Osteocyte (in vitro differentiated cells): Measurements from ENCODE around the gene ENOSF1. TPM values are rescaled to one million over a fixed set of nuclear protein-coding genes. Genes with fewer than 3 reads are reported as not detected.

ENCODE experiments used
- DNase-seq: peaks from one replicate; pipeline ENCODE4 v3.0.0; 2021; ENCODE audit warnings: mixed read lengths; ENCODE audit not compliant: unreplicated experiment; ENCODE audit errors: extremely low spot score
- H3K27ac Mint-ChIP-seq: one replicate; pipeline ENCODE4 v1.8.0; 2021; ENCODE audit warnings: mild to moderate bottlenecking, mixed read lengths; ENCODE audit not compliant: unreplicated experiment
- H3K27me3 Mint-ChIP-seq: one replicate; pipeline ENCODE4 v1.8.0; 2021; ENCODE audit warnings: mixed read lengths; ENCODE audit not compliant: unreplicated experiment
- H3K36me3 Mint-ChIP-seq: one replicate; pipeline ENCODE4 v1.8.0; 2021; ENCODE audit warnings: mixed read lengths; ENCODE audit not compliant: unreplicated experiment
- H3K4me1 Mint-ChIP-seq: one replicate; pipeline ENCODE4 v1.8.0; 2021; ENCODE audit warnings: mixed read lengths; ENCODE audit not compliant: unreplicated experiment
- H3K4me3 Mint-ChIP-seq: one replicate; pipeline ENCODE4 v1.8.0; 2021; ENCODE audit warnings: mild to moderate bottlenecking, moderate library complexity, mixed read lengths; ENCODE audit not compliant: unreplicated experiment
- H3K9me3 Mint-ChIP-seq: one replicate; pipeline ENCODE4 v1.8.0; 2021; ENCODE audit warnings: mixed read lengths; ENCODE audit not compliant: unreplicated experiment
- CTCF ChIP-seq: fragments of 200-600 bp; sonication (generic); IDR thresholded peaks from 2 replicates; pipeline ENCODE4 v1.5.0; 2021; ENCODE audit warnings: antibody characterized with exemption, mild to moderate bottlenecking, moderate library complexity
- total RNA-seq: library from RNA; stranded (reverse); gene quantifications from 2 replicates; pipeline ENCODE4 v1.2.1, GENCODE V29; 2021

The ENOSF1 gene
- total RNA-seq, 1 donor from 2014 or later, result 22.3 TPM

GRCh38 chr18:623761-624620 is 88.4 kb downstream of the ENOSF1 start:
- peak; percentile 88 for DNase-seq
- TF ChIP-seq CTCF, result peak; percentile 83
- no peak overlapping the region for H3K27ac Mint-ChIP-seq
- no peak overlapping the region for H3K4me3 Mint-ChIP-seq
- H3K27me3 Mint-ChIP-seq, result peaks cover 31% of the 10 kb centered on the region
- H3K9me3 Mint-ChIP-seq, result no peaks in the 10 kb centered on the region
- no peaks in the 10 kb centered on the region for H3K4me1 Mint-ChIP-seq
- H3K36me3 Mint-ChIP-seq, result no peaks in the 10 kb centered on the region

- no peaks in the 10 kb centered on the region for H3K9me3 Mint-ChIP-seq
- no peak for DNase-seq
- peaks cover 35% of the 10 kb centered on the region for H3K27me3 Mint-ChIP-seq
- H3K27ac Mint-ChIP-seq, result no peak overlapping the region
- no peaks in the 10 kb centered on the region for H3K4me1 Mint-ChIP-seq
- no peak overlapping the region for H3K4me3 Mint-ChIP-seq
- H3K36me3 Mint-ChIP-seq, result no peaks in the 10 kb centered on the region
- no peak for TF ChIP-seq CTCF
These were observed 90.1 kb downstream of the ENOSF1 start for GRCh38 chr18:622289-622688.

GRCh38 chr18:621291-622043 is 91.0 kb downstream of the ENOSF1 start:
- H3K36me3 Mint-ChIP-seq, result no peaks in the 10 kb centered on the region
- no peaks in the 10 kb centered on the region for H3K4me1 Mint-ChIP-seq
- no peak overlapping the region for H3K27ac Mint-ChIP-seq
- H3K27me3 Mint-ChIP-seq, result peaks cover 33% of the 10 kb centered on the region
- TF ChIP-seq CTCF, result no peak
- H3K9me3 Mint-ChIP-seq, result no peaks in the 10 kb centered on the region
- no peak for DNase-seq
- H3K4me3 Mint-ChIP-seq, result no peak overlapping the region

Other genes with a start within 250 kb of the ENOSF1 start
- gene COLEC12, start 211.9 kb downstream of the ENOSF1 start, total RNA-seq, result 113 and 120 TPM in 2 replicates
- gene CETN1, start 132.2 kb downstream of the ENOSF1 start, total RNA-seq, result not detected in 2 replicates
- 0.52 and 0.62 TPM in 2 replicates for gene CLUL1, start 115.6 kb downstream of the ENOSF1 start, total RNA-seq
- gene TYMS, start 55.0 kb downstream of the ENOSF1 start, total RNA-seq, result 31.0 and 35.7 TPM in 2 replicates
- gene YES1, start 99.6 kb upstream of the ENOSF1 start, total RNA-seq, result 37.6 and 44.8 TPM in 2 replicates
- not detected in 2 replicates for gene ADCYAP1, start 192.2 kb upstream of the ENOSF1 start, total RNA-seq